ENCODE results near the gene SPATA21. TPM values are rescaled to one million over a fixed set of nuclear protein-coding genes. Genes with fewer than 3 reads are reported as not detected.

Gene SPATA21
- total RNA-seq, 1 donor from 2014 or later: not detected

GRCh38 chr1:16410803-16411202, 26.4 kb downstream of the SPATA21 start:
- H3K4me1 Mint-ChIP-seq (ENCODE audit: low read depth): no peaks in the 10 kb centered on the region
- TF ChIP-seq CTCF (IDR thresholded peaks at IDR 0.05; ENCODE audit: unreplicated experiment): no peak
- H3K27ac Mint-ChIP-seq: no peak overlapping the region
- H3K27me3 Mint-ChIP-seq: peaks cover 9% of the 10 kb centered on the region
- DNase-seq (ENCODE audit: low spot score, unreplicated experiment): no peak
- H3K36me3 Mint-ChIP-seq (ENCODE audit: insufficient read depth): no peaks in the 10 kb centered on the region
- H3K4me3 Mint-ChIP-seq (ENCODE audit: low read depth): no peak overlapping the region
- H3K9me3 Mint-ChIP-seq (ENCODE audit: low read depth): no peaks in the 10 kb centered on the region

- Mint-ChIP-seq H3K27me3 (peaks cover 9% of the 10 kb centered on the region), H3K27ac (no peak overlapping the region), H3K36me3 (ENCODE audit: insufficient read depth) (no peaks in the 10 kb centered on the region), H3K4me1 (ENCODE audit: low read depth) (no peaks in the 10 kb centered on the region), H3K9me3 (ENCODE audit: low read depth) (no peaks in the 10 kb centered on the region), H3K4me3 (ENCODE audit: low read depth) (no peak overlapping the region)
- TF ChIP-seq CTCF (IDR thresholded peaks at IDR 0.05; ENCODE audit: unreplicated experiment): no peak
- DNase-seq (ENCODE audit: low spot score, unreplicated experiment): no peak
These were observed 27.6 kb downstream of the SPATA21 start for GRCh38 chr1:16409536-16410152.

- DNase-seq (ENCODE audit: low spot score, unreplicated experiment): no peak
- no peak overlapping the region for H3K4me3 Mint-ChIP-seq (ENCODE audit: low read depth)
- H3K27me3 Mint-ChIP-seq: peaks cover 2% of the 10 kb centered on the region
- no peak overlapping the region for H3K27ac Mint-ChIP-seq
- H3K4me1 Mint-ChIP-seq (ENCODE audit: low read depth): no peaks in the 10 kb centered on the region
- H3K9me3 Mint-ChIP-seq (ENCODE audit: low read depth): no peaks in the 10 kb centered on the region
- no peak for TF ChIP-seq CTCF (IDR thresholded peaks at IDR 0.05; ENCODE audit: unreplicated experiment)
- no peaks in the 10 kb centered on the region for H3K36me3 Mint-ChIP-seq (ENCODE audit: insufficient read depth)
These were observed 30.4 kb downstream of the SPATA21 start for GRCh38 chr1:16406868-16407267.

GRCh38 chr1:16405441-16405840, 31.8 kb downstream of the SPATA21 start:
- no peaks in the 10 kb centered on the region for H3K27me3 Mint-ChIP-seq
- no peak overlapping the region for H3K27ac Mint-ChIP-seq
- no peak for TF ChIP-seq CTCF (IDR thresholded peaks at IDR 0.05; ENCODE audit: unreplicated experiment)
- no peak for DNase-seq (ENCODE audit: low spot score, unreplicated experiment)
- no peaks in the 10 kb centered on the region for H3K36me3 Mint-ChIP-seq (ENCODE audit: insufficient read depth)
- no peak overlapping the region for H3K4me3 Mint-ChIP-seq (ENCODE audit: low read depth)
- no peaks in the 10 kb centered on the region for H3K9me3 Mint-ChIP-seq (ENCODE audit: low read depth)
- no peaks in the 10 kb centered on the region for H3K4me1 Mint-ChIP-seq (ENCODE audit: low read depth)

- no peak for TF ChIP-seq CTCF (IDR thresholded peaks at IDR 0.05; ENCODE audit: unreplicated experiment)
- H3K36me3 Mint-ChIP-seq (ENCODE audit: insufficient read depth): peaks cover 2% of the 10 kb centered on the region
- DNase-seq (ENCODE audit: low spot score, unreplicated experiment): no peak
- no peaks in the 10 kb centered on the region for H3K4me1 Mint-ChIP-seq (ENCODE audit: low read depth)
- no peaks in the 10 kb centered on the region for H3K27me3 Mint-ChIP-seq
- no peak overlapping the region for H3K27ac Mint-ChIP-seq
- H3K4me3 Mint-ChIP-seq (ENCODE audit: low read depth): no peak overlapping the region
- no peaks in the 10 kb centered on the region for H3K9me3 Mint-ChIP-seq (ENCODE audit: low read depth)
These were observed 34.5 kb downstream of the SPATA21 start for GRCh38 chr1:16402742-16403141.
